ENCODE results near the gene MCF2L2. TPM values are rescaled to one million over a fixed set of nuclear protein-coding genes. Genes with fewer than 3 reads are reported as not detected.

MCF2L2 gene
- total and polyA plus RNA-seq, 2 donors (not counting 3 experiments of a cell fraction or from before 2014, with no cell fraction given), result 0.15 to 1.1 TPM

DNA sequence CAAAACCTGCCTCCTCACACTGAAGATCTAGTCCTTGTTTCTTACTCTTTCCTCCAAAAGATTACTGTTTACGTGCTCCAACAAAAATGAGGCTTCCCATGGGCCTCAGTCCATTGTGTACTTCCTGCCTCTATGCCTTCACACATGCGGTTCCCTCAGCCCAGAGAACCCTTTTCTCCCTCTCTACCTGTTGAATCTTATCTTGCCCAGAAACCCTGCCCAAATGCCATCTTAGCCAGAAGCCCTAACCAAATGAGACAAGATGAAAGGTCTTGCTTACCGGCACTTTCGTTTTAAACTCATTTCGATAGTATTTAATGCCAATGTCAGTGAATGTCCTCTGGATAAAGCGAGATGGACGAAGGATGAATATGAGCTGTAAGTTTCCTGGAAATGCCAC is 89.9 kb downstream of the MCF2L2 start:
- BruUV-seq (replicated peaks), result no TSS peak

More for the DNA sequence above, 89.9 kb downstream of the MCF2L2 start:
- H3K4me2 ChIP-seq (ENCODE audit: insufficient read depth, low read length), result no peak overlapping the region
- no peaks in the 10 kb centered on the region for H3K9me1 ChIP-seq (replicated peaks; ENCODE audit: control insufficient read depth, extremely low read depth, insufficient read depth, low read length)
- dilution Hi-C loops (cut with MboI; ENCODE audit: extremely low pct_ligation_motif_present, low sequenced_read_pairs), result no loop called here
- intact Hi-C loops (cut with micrococcal nuclease), result no loop called here
- no peak overlapping the region for H3K9ac ChIP-seq (replicated peaks; ENCODE audit: extremely low read depth, insufficient read depth, low read length)
- FAIRE-seq, result no peak
- no peak overlapping the region for H3K4me3 ChIP-seq (replicated peaks in 1 of 3; ENCODE audit: insufficient read depth in 1 of 3, low read depth in 1 of 3, low read length in 3 of 3)
- H3K36me3 ChIP-seq (ENCODE audit: control insufficient read depth in 2 of 2, extremely low read depth in 1 of 2, insufficient read depth in 2 of 2, low read length in 2 of 2), result no peaks in the 10 kb centered on the region
- no peak for TF ChIP-seq POLR2AphosphoS5 (IDR thresholded peaks at IDR 0.05; ENCODE audit: insufficient read depth, low read depth, low read length)
- no peak for TF ChIP-seq JUN (IDR thresholded peaks at IDR 0.05; ENCODE audit: borderline replicate concordance, insufficient read depth, insufficient read length, low read depth)
- no peak for TF ChIP-seq EZH2 (IDR thresholded peaks at IDR 0.05; ENCODE audit: borderline replicate concordance, low read depth, low read length, severe bottlenecking)
- TF ChIP-seq POLR2A (IDR thresholded peaks at IDR 0.05; ENCODE audit: low read depth, low read length), result no peak
- no peak for TF ChIP-seq GATA2 (IDR thresholded peaks at IDR 0.05; ENCODE audit: insufficient read depth, insufficient read length, low read depth, low read length)
- TF ChIP-seq MYC (IDR thresholded peaks at IDR 0.05; ENCODE audit: low read depth, low read length), result no peak
- TF ChIP-seq, protein P1, sequence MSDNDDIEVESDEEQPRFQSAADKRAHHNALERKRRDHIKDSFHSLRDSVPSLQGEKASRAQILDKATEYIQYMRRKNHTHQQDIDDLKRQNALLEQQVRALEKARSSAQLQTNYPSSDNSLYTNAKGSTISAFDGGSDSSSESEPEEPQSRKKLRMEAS (IDR thresholded peaks at IDR 0.05; ENCODE audit: insufficient read depth, insufficient read length), result no peak
- no peak for TF ChIP-seq FOS (IDR thresholded peaks at IDR 0.05; ENCODE audit: borderline replicate concordance, insufficient read depth, low read length)
- TF ChIP-seq, protein P2, sequence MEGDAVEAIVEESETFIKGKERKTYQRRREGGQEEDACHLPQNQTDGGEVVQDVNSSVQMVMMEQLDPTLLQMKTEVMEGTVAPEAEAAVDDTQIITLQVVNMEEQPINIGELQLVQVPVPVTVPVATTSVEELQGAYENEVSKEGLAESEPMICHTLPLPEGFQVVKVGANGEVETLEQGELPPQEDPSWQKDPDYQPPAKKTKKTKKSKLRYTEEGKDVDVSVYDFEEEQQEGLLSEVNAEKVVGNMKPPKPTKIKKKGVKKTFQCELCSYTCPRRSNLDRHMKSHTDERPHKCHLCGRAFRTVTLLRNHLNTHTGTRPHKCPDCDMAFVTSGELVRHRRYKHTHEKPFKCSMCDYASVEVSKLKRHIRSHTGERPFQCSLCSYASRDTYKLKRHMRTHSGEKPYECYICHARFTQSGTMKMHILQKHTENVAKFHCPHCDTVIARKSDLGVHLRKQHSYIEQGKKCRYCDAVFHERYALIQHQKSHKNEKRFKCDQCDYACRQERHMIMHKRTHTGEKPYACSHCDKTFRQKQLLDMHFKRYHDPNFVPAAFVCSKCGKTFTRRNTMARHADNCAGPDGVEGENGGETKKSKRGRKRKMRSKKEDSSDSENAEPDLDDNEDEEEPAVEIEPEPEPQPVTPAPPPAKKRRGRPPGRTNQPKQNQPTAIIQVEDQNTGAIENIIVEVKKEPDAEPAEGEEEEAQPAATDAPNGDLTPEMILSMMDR (IDR thresholded peaks at IDR 0.05; ENCODE audit: extremely low read depth in 1 of 2, insufficient read depth in 1 of 2, low read depth in 1 of 2, low read length in 2 of 2), result no peak
- no peak overlapping the region for H2AFZ ChIP-seq (ENCODE audit: low read depth, low read length)
- ChIA-PET POLR2A (no interaction called here), CTCF (no interaction called here)
- DNase-seq (ENCODE audit: low read depth, low spot score), result no peak
- H3K9me3 ChIP-seq (replicated peaks; ENCODE audit: control insufficient read depth, insufficient read depth, low read length), result no peaks in the 10 kb centered on the region
- no peak overlapping the region for H3K27ac ChIP-seq (ENCODE audit: insufficient read depth, low read depth, low read length)
- H4K20me1 ChIP-seq (replicated peaks; ENCODE audit: control insufficient read depth, extremely low read depth, insufficient read depth, low read length), result no peaks in the 10 kb centered on the region
- no peaks in the 10 kb centered on the region for H3K4me1 ChIP-seq (ENCODE audit: control insufficient read depth, extremely low read depth, insufficient read depth, low read length)
- no peaks in the 10 kb centered on the region for H3K27me3 ChIP-seq (ENCODE audit: control insufficient read depth in 2 of 2, insufficient read depth in 2 of 2, low read length in 2 of 2)
- no peaks in the 10 kb centered on the region for H3K79me2 ChIP-seq (ENCODE audit: control insufficient read depth, insufficient read depth, low read length)
